ENCODE results near the gene PCDH10. TPM values are rescaled to one million over a fixed set of nuclear protein-coding genes. Genes with fewer than 3 reads are reported as not detected.

Gene PCDH10
- total and polyA plus RNA-seq, 10 of the 15 experiments (the other 5 are each of a cell fraction or from before 2014, with no cell fraction given): under 0.01 to 0.38 (median 0.02) TPM; not detected in 6

DNA sequence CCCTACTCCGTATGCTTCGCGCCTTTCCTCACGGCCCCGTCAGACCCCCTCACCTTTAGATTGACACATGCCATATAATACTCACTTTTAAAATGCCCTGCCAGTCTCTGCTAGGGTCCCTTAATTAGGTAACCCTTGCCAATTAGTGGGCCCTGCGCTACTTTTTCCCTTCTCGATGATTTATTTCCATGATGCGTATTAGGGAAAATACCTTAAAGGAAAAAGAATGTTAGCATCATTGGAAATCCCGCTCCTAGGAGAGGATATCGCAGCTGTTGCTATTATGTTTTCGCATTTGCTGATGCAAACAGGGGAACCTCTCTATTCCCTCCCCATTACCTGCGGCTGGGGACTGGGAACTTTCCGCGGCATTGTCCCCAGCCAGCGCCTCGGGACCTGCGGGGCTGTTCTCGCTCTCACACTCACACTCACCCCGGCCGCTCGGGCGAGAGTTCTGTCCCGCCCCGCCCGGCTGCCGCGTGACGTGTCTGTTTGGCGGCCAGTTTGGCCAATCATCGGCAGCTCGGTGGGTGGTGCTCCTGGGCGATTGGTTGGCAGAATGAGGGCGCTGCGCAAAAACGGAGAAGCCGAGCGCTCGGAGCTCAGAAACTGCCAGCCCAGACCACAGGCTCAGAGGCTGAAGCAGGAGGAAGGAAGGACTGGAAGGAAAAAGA is at the start of gene PCDH10 (continued):
- TF ChIP-seq, protein P1, sequence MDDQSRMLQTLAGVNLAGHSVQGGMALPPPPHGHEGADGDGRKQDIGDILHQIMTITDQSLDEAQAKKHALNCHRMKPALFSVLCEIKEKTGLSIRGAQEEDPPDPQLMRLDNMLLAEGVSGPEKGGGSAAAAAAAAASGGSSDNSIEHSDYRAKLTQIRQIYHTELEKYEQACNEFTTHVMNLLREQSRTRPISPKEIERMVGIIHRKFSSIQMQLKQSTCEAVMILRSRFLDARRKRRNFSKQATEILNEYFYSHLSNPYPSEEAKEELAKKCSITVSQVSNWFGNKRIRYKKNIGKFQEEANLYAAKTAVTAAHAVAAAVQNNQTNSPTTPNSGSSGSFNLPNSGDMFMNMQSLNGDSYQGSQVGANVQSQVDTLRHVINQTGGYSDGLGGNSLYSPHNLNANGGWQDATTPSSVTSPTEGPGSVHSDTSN (IDR thresholded peaks at IDR 0.05; ENCODE audit: insufficient replicate concordance, low read depth, low read length): peak; percentile 86
- TF ChIP-seq SP1 (IDR thresholded peaks at IDR 0.05; ENCODE audit: low read depth, low read length) (peak; percentile 80), CREB1 (IDR thresholded peaks at IDR 0.05; ENCODE audit: low read depth) (peak; percentile 84), NFYB (IDR thresholded peaks at IDR 0.05; ENCODE audit: insufficient read depth, low read depth, low read length) (peak; percentile 63; the same call in 1 of the 2 replicates)
- TF ChIP-seq, protein P2, sequence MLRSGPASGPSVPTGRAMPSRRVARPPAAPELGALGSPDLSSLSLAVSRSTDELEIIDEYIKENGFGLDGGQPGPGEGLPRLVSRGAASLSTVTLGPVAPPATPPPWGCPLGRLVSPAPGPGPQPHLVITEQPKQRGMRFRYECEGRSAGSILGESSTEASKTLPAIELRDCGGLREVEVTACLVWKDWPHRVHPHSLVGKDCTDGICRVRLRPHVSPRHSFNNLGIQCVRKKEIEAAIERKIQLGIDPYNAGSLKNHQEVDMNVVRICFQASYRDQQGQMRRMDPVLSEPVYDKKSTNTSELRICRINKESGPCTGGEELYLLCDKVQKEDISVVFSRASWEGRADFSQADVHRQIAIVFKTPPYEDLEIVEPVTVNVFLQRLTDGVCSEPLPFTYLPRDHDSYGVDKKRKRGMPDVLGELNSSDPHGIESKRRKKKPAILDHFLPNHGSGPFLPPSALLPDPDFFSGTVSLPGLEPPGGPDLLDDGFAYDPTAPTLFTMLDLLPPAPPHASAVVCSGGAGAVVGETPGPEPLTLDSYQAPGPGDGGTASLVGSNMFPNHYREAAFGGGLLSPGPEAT (IDR thresholded peaks at IDR 0.05; ENCODE audit: low read depth): no peak
- TF ChIP-seq, protein P3, sequence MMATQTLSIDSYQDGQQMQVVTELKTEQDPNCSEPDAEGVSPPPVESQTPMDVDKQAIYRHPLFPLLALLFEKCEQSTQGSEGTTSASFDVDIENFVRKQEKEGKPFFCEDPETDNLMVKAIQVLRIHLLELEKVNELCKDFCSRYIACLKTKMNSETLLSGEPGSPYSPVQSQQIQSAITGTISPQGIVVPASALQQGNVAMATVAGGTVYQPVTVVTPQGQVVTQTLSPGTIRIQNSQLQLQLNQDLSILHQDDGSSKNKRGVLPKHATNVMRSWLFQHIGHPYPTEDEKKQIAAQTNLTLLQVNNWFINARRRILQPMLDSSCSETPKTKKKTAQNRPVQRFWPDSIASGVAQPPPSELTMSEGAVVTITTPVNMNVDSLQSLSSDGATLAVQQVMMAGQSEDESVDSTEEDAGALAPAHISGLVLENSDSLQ (IDR thresholded peaks at IDR 0.05): peak; percentile 91

DNA sequence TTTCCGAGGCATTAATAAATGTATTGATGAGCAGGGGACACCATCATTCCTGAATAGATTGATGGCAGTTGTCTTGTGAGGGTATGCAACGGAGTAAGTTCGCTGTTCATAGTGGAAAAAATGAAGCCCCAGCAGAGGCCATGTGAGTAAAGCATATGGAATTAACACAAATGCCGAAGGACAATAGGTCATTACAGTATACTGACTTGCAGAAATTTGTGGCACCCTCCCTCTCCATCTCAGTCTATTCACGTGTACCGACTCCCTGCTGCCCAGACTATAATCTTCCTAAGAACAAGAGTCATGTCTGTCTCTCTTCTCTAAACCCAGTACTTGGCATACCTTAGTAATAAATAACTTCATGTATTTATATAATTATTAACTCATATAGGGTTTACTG is 47.1 kb upstream of the PCDH10 start:
- Histone ChIP-seq H3K9ac (ENCODE audit: control insufficient read depth, insufficient read depth, low read length) (no peak overlapping the region), H3K27me3 (replicated peaks in 1 of 2; ENCODE audit: control insufficient read depth in 2 of 2, insufficient read depth in 2 of 2, low read length in 1 of 2) (no peaks in the 10 kb centered on the region), H3K27ac (ENCODE audit: control insufficient read depth, insufficient read depth) (no peak overlapping the region), H3K4me1 (ENCODE audit: control insufficient read depth, insufficient read depth, low read length) (no peaks in the 10 kb centered on the region), H3K36me3 (ENCODE audit: control insufficient read depth in 2 of 2, insufficient read depth in 2 of 2, low read length in 1 of 2) (no peaks in the 10 kb centered on the region), H3K79me2 (ENCODE audit: control insufficient read depth, insufficient read depth, low read length) (no peaks in the 10 kb centered on the region), H2AFZ (ENCODE audit: control insufficient read depth, low read depth, low read length) (no peak overlapping the region), H4K20me1 (ENCODE audit: control insufficient read depth, insufficient read depth) (no peaks in the 10 kb centered on the region), H3K4me3 (no peak overlapping the region), H3K9me3 (replicated peaks; ENCODE audit: control insufficient read depth, insufficient read depth, low read length) (no peaks in the 10 kb centered on the region), H3K4me2 (ENCODE audit: control insufficient read depth, insufficient read depth) (no peak overlapping the region)
- in situ Hi-C loops (cut with MboI): no loop called here
- WGBS (ENCODE audit: insufficient coverage, insufficient replicate concordance, low lambda C conversion rate, missing lambda C conversion rate): 21% methylated on average over 6 of the region's 6 CpGs
- DNase-seq (ENCODE audit: low read depth, low spot score) (no peak), FAIRE-seq (no peak), ATAC-seq (no peak)
- ChIA-PET RAD21 (ENCODE audit: unreplicated experiment) (no interaction called here), SMC1A (ENCODE audit: uncharacterized antibody, unreplicated experiment) (no interaction called here), POLR2A (no interaction called here), CTCF (no interaction called here)
- intact Hi-C loops (cut with micrococcal nuclease; ENCODE audit: unreplicated experiment): no loop called here
- BruUV-seq (replicated peaks): no TSS peak
- TF ChIP-seq, protein P4, sequence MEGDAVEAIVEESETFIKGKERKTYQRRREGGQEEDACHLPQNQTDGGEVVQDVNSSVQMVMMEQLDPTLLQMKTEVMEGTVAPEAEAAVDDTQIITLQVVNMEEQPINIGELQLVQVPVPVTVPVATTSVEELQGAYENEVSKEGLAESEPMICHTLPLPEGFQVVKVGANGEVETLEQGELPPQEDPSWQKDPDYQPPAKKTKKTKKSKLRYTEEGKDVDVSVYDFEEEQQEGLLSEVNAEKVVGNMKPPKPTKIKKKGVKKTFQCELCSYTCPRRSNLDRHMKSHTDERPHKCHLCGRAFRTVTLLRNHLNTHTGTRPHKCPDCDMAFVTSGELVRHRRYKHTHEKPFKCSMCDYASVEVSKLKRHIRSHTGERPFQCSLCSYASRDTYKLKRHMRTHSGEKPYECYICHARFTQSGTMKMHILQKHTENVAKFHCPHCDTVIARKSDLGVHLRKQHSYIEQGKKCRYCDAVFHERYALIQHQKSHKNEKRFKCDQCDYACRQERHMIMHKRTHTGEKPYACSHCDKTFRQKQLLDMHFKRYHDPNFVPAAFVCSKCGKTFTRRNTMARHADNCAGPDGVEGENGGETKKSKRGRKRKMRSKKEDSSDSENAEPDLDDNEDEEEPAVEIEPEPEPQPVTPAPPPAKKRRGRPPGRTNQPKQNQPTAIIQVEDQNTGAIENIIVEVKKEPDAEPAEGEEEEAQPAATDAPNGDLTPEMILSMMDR (IDR thresholded peaks at IDR 0.05 in 2 of 3, conservative IDR thresholded peaks at IDR 0.05 in 1 of 3; ENCODE audit: control insufficient read depth in 2 of 3, extremely low read depth in 1 of 3, insufficient read depth in 1 of 3, low read depth in 3 of 3, low read length in 3 of 3): no peak
- no peak for TF ChIP-seq RBBP5 (conservative IDR thresholded peaks at IDR 0.05)
- TF ChIP-seq HCFC1 (IDR thresholded peaks at IDR 0.05; ENCODE audit: low read length): no peak
- TF ChIP-seq SPI1 (IDR thresholded peaks at IDR 0.05; ENCODE audit: borderline replicate concordance, insufficient read depth, low read depth, low read length): no peak
- no peak for TF ChIP-seq POLR2AphosphoS5 (IDR thresholded peaks at IDR 0.05; ENCODE audit: low read length)
- TF ChIP-seq MYC (IDR thresholded peaks at IDR 0.05; ENCODE audit: insufficient read depth, insufficient read length, insufficient replicate concordance, low read length, severe bottlenecking): no peak
- TF ChIP-seq RAD21 (IDR thresholded peaks at IDR 0.05; ENCODE audit: insufficient read depth, low read depth, low read length): no peak
- TF ChIP-seq, protein P5, sequence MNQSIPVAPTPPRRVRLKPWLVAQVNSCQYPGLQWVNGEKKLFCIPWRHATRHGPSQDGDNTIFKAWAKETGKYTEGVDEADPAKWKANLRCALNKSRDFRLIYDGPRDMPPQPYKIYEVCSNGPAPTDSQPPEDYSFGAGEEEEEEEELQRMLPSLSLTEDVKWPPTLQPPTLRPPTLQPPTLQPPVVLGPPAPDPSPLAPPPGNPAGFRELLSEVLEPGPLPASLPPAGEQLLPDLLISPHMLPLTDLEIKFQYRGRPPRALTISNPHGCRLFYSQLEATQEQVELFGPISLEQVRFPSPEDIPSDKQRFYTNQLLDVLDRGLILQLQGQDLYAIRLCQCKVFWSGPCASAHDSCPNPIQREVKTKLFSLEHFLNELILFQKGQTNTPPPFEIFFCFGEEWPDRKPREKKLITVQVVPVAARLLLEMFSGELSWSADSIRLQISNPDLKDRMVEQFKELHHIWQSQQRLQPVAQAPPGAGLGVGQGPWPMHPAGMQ (IDR thresholded peaks at IDR 0.05; ENCODE audit: borderline replicate concordance): no peak
- no peak for TF ChIP-seq HDGF (IDR thresholded peaks at IDR 0.05)
- no peak for TF ChIP-seq JUNB (IDR thresholded peaks at IDR 0.05)
